ENCODE measurements around the gene LURAP1L.
"Not testable (repeated sequence)": the region's sequence is repeated elsewhere in the genome, so short reads cannot be mapped to it uniquely, and the experiment has no call there.

Gene LURAP1L

GRCh38 chr9:12859704-12860251, 85.0 kb downstream of the LURAP1L start:
- no peak for DNase-seq (ENCODE audit: low read depth in 3 of 3)

- DNase-seq (ENCODE audit: low read depth in 3 of 3): no peak
Measured at GRCh38 chr9:12860998-12861397, 86.2 kb downstream of the LURAP1L start.

DNA sequence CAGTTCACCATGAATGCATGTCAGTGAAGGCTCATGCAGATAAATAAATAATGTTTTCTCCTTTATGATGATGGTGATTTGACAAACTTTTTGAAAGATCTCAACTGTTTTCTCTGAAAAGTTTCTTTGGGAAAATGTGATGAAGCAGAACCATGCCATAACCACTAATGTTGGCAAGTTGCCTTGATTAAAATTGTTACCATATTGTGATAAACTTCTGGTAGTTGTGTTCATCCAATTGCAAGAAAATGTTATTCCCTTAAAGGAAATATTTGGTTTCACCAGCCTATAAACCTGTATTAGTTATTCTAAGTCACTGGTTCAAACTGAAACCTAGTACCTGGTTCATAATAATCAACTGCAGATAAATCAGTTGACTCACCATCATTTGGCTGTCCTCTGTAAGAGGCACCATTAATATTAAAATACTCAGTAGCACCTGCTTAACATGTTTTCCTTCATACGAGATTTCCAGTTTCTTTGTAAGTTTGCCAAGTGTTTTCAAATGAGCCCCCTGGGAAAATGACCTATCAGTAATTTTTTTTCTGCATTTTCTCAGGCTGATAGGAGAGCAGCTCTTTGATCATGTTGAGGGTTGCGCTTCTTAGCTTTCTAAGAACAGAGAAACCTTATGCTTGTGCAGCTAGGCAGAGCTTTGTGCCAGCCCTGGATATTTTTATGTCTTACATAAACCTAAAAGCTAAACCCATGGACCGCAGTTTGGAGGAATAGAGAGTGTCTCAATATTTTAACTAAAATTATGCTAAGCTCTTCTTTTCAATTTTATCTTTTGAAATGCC, 88.0 kb downstream of the LURAP1L start:
- DNase-seq (ENCODE audit: low read depth in 3 of 3): no peak

- no peak for DNase-seq (ENCODE audit: low read depth in 3 of 3)
Measured at GRCh38 chr9:12863618-12864017, 88.8 kb downstream of the LURAP1L start.

- DNase-seq (ENCODE audit: low read depth in 3 of 3): not testable (repeated sequence)
Measured at GRCh38 chr9:12865380-12865779, 90.6 kb downstream of the LURAP1L start.

Data from stimulated activated CD4-positive, alpha-beta T cell treated with anti-CD3 and anti-CD28 coated beads, TNF-alpha, amount 100 ng/mL, for 48 hours (primary cell).